Measurements from ENCODE around the gene WDR88.
"Not testable (repeated sequence)": the region's sequence is repeated elsewhere in the genome, so short reads cannot be mapped to it uniquely, and the experiment has no call there.

WDR88 gene

GRCh38 chr19:33171222-33171795, 39.4 kb downstream of the WDR88 start:
- DNase-seq (ENCODE audit: low read depth), result no peak

- DNase-seq (ENCODE audit: low read depth), result no peak
Observed at GRCh38 chr19:33171916-33172359, 40.0 kb downstream of the WDR88 start.

- no peak for DNase-seq (ENCODE audit: low read depth)
Observed at GRCh38 chr19:33174186-33174585, 42.3 kb downstream of the WDR88 start.

DNA sequence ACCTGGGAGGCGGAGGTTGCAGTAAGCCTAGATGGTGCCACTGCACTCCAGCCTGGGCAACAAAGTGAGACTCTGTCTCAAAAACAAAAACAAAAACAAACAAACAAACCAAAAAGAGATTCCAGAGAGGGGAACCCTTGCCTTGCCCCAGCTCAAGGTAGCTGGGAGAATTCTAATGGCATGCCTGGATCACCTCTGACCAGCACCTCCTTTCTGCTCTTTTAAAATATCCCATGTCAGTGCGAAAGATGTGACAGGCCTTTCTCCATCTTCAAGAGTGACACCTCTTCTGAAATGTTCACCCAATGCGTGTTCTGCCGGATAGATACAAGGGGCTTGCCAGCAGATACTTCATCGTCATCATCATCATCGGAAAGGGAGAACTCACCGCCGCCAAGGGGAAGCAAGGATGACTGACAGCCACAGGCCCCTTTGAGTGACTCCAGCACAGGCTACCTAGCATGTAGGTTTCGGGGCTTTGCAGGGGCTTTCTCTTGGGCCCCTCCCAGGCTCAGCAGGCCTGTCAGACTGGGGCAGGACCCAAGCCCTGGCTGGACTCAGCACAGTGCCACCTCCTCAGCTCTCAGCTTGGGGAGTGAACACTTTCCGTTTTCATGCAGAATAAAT, 43.4 kb downstream of the WDR88 start:
- no peak for DNase-seq (ENCODE audit: low read depth)

DNA sequence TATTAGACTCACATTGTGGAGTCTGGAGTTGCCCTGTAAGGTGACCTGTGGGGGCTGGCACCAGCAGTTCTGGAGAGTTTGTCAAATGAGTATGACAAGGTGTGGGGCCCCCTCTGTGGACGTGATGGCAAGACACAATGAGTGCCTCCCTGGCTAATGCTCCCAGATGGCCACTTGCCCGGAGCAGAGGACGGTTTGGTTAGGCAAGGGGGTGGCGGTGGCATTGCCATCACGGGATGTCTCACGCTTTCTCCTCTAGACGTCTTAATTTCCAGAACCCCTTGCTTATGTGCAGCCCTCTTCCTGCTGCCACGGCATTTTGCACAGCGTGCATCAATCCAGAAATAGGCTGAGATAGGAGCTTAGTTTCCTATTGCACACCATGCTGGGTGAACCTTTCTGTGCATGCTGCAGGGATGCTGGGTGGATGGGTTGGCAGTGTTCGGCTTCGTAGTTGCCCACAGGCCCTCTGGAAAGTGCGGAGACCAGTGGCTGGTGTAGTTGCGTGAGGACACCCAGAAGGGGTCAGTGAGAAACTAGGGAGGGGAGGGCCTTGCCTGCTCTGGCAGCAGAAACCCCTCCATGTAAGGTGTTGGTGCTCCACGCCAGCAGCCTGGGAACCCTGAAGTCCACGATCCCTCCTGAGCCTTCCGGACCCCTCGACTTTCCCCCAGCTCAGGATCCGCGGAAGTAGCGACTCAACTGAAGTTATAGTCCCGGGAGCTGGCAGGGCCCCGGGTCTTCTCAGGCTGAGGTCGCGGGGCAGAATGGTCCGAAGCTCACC, 44.2 kb downstream of the WDR88 start:
- no peak for DNase-seq (ENCODE audit: low read depth)

GRCh38 chr19:33176670-33177416, 44.9 kb downstream of the WDR88 start:
- DNase-seq (ENCODE audit: low read depth), result peak; percentile 98

DNA sequence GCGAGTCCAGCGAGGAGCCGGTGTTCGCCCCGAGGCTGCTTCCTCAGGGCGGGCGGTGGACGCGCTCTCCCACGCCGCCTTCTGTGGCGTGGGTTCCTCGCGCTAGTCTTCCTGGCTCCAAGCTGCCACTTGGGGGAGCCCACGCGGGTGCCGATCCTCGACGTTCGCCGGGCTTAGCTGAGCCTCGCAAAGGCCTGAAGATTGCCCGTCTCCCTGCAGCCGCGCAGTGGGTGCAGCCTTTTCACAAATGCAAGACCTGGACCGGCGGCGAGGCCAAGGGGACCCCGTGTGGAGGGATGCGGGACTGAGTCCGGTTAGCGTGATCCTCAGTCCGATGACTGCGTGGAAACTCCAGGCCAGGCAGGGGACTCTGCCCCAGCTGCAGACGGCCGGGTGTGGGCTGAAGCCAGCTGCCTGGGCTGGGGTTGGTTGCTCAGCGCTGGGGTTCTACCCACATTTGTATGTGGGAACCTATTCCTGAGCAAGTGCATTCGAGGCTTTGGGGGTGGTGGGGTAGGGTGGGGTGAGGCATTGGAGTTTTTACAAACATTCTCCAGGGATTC, 45.6 kb downstream of the WDR88 start:
- DNase-seq (ENCODE audit: low read depth), result no peak

DNA sequence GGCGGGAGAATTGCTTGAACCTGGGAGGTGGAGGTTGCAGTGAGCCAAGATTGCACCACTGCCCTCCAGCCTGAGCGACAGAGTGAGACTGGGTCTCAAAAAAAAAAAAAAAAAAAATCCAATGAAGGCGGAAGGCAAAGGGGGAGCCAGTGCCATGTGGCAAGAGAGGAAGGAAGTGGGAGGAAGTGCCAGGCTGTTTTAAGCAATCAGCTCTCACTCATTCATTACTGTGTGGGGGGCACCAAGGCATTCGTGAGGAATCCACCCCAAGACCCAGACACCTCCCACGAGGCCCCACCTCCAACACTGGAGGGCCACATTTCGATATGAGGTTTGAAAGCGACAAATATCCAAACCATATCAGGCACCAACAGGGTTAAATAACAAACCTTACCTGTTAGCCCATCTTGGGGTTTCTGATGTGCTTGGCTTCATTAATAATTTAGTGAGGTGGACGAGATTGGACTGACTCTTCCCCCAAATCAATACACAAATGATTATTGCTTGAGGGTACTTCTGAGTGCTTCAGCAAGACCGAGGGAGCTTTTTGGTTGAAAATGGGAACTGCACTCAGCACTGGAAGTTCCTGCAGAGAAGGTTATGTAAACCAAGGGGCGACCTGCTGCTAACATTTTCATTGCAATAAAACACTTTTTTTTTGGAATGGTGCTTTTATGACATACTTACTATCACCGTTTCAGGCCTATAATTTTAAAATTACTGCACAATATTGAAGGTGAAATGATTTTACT, 54.7 kb downstream of the WDR88 start:
- DNase-seq (ENCODE audit: low read depth), result no peak

DNA sequence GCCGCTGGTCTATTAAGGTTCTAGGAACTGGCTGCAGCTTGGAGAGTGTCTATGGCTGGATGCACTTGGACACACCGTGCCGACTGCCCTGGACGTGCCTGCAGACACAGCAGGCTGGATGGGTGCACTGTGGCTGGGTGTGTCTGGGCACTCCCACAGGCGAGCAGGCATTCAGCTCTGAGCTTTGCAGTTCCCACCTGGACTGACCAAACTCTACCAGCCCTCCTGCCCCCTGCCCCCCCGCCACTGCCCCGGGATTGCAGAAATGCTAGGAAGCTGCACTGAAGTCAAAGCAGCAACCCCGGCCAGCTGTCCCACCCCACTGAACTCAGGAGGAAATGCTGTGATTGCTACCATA, 55.2 kb downstream of the WDR88 start:
- DNase-seq (ENCODE audit: low read depth), result no peak

GRCh38 chr19:33189453-33189852, 57.5 kb downstream of the WDR88 start:
- DNase-seq (ENCODE audit: low read depth), result no peak

DNA sequence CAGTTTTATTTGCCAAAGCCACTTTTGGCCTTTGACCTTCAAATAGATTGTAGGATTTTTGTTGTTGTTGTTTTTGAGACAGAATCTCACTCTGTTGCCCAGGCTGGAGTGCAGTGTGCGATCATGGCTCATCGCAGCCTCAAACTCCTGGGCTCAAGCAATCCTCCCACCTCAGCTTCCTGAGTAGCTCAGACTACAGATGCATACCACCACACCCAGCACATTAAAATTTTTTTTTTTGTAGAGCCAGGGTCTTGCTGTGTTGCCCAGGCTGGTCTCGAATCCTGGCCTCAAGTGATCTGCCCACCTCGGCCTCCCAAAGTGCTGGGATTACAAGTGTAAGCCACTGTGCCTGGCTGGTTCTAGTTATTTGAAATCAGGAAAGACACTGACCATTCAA, 59.2 kb downstream of the WDR88 start:
- not testable (repeated sequence) for DNase-seq (ENCODE audit: low read depth)

GRCh38 chr19:33191501-33191900, 59.6 kb downstream of the WDR88 start:
- no peak for DNase-seq (ENCODE audit: low read depth)

DNA sequence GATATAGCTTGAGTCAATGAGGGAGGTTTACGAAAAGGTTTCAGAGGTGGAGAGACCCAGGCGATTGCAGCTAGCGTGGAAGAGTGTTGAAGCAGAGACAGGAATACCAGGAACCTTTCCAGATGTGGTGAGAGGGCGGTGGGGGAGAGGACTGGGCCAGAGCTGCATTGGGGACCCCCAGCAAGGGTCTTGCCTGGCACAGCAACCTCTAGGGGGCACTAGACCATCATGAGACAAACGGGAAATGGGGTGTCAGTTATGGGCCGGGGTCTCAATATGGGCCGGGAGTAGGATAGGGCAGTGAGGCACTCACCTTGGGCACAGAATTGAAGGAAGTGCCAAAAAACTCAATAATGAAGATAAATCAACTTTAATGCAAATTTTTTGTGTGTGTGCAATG, 60.1 kb downstream of the WDR88 start:
- DNase-seq (ENCODE audit: low read depth), result no peak

GRCh38 chr19:33193269-33193864, 61.5 kb downstream of the WDR88 start:
- no peak for DNase-seq (ENCODE audit: low read depth)

- DNase-seq (ENCODE audit: low read depth), result no peak
Observed at GRCh38 chr19:33193865-33194362, 62.0 kb downstream of the WDR88 start, which contains the start of gene LRP3. Gene LRP3 (plus strand): TSS chr19:33194330. CDS start chr19:33194786, 456 bp downstream.

DNA sequence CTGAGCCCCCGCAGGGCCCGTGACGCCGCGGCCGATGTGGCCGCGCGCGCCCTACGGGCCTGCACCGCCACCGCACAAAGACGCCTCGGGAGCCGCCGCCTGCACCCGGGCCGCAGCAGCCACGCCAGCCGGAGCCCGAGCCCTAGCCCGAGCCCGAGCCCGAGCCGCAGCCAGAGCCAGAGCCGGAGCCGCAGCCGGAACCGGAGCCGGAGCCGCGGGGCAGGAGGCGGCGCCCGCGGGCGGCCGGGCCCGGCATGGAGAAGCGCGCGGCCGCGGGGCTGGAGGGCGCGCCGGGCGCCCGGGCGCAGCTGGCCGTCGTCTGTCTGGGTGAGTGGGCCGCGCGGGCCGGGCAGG, 62.6 kb downstream of the WDR88 start:
- no peak for DNase-seq (ENCODE audit: low read depth)

DNA sequence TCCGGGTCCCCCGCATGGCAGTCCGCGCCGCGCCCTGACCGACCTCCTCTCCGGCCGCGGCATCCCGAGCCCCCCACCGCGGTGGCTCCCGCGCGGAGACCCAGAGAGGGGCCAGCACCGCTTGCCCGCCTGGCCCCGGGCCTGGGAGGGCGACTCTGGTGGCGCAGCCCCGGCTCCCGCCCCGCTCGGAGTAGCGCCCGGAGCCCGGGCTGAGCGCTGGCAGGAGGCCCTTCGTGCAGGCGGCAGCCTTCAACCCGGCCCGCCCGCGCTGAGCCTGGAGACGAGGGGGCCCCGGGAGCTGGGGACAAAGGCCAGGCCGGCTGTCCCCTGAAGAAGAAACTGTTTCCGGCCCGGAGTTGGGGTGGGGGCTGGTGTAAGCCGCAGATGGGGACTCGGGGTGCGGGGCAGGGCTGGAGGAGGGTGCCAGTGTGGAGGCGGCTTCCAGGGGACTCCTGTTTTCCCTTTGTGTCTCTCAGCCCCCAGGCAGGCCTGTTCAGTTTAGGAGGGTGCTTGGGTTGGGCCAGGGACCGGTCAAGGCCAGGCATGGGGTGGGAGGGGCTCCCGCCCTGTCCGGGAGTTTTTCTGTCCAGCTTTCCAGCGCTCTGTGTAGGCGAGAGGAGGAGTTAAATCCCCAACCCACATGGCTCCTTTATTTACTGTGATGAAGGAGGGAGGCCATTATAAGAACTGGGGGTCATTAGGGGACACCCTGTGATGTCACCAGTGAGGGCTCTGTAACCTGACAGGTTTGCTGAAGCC, 63.2 kb downstream of the WDR88 start:
- no peak for DNase-seq (ENCODE audit: low read depth)

- no peak for DNase-seq (ENCODE audit: low read depth)
Observed at GRCh38 chr19:33195645-33196347, 63.9 kb downstream of the WDR88 start.

GRCh38 chr19:33196446-33197193, 64.7 kb downstream of the WDR88 start:
- DNase-seq (ENCODE audit: low read depth), result no peak
